Mesendoderm (in vitro differentiated cells): Measurements from ENCODE around the gene SFMBT2.

Experiments
- DNase-seq: peaks from one replicate; pipeline ENCODE4 v3.0.0; 2013
- H2AK5ac ChIP-seq: 2 replicates; pipeline ENCODE4 v1.6.1; 2013; ENCODE audit warnings: low read length, inconsistent platforms
- H2BK120ac ChIP-seq: 2 replicates; pipeline ENCODE4 v1.6.1; 2013; ENCODE audit warnings: low read depth, mild to moderate bottlenecking, low read length, moderate library complexity, mixed read lengths
- H2BK15ac ChIP-seq: replicated peaks from 2 replicates; pipeline ENCODE4 v1.6.1; 2013; ENCODE audit warnings: low read depth, mild to moderate bottlenecking, moderate library complexity
- H2BK5ac ChIP-seq: 2 replicates; pipeline ENCODE4 v1.6.1; 2013; ENCODE audit warnings: low read length, inconsistent platforms
- H3K18ac ChIP-seq: 2 replicates; pipeline ENCODE4 v1.6.1; 2013; ENCODE audit warnings: mild to moderate bottlenecking, low read length, mixed read lengths
- H3K23ac ChIP-seq: one replicate; pipeline ENCODE4 v1.6.1; 2013; ENCODE audit warnings: low read length
- H3K27ac ChIP-seq: 2 replicates; pipeline ENCODE4 v1.5.1; 2013; ENCODE audit warnings: low read depth, mild to moderate bottlenecking, inconsistent platforms, low read length, moderate library complexity
- H3K27me3 ChIP-seq: 2 replicates; pipeline ENCODE4 v1.6.1; 2013; ENCODE audit warnings: low read length, control low read depth, mild to moderate bottlenecking, inconsistent platforms; ENCODE audit not compliant: insufficient read depth, poor library complexity
- H3K36me3 ChIP-seq: 2 replicates; pipeline ENCODE4 v1.6.1; 2013; ENCODE audit warnings: low read length, inconsistent platforms; ENCODE audit not compliant: control insufficient read depth, insufficient read depth
- H3K4ac ChIP-seq: one replicate; pipeline ENCODE4 v1.6.1; 2013; ENCODE audit warnings: low read depth, mild to moderate bottlenecking, low read length, moderate library complexity
- H3K4me1 ChIP-seq: 2 replicates; pipeline ENCODE4 v1.6.1; 2013; ENCODE audit warnings: low read depth, low read length, inconsistent platforms; ENCODE audit not compliant: control insufficient read depth
- H3K4me2 ChIP-seq: 2 replicates; pipeline ENCODE4 v1.6.1; 2013; ENCODE audit warnings: low read length
- H3K4me3 ChIP-seq: 2 replicates; pipeline ENCODE4 v1.5.1; 2013; ENCODE audit warnings: mild to moderate bottlenecking, low read length
- H3K56ac ChIP-seq: one replicate; pipeline ENCODE4 v1.6.1; 2013; ENCODE audit warnings: low read length
- H3K79me1 ChIP-seq: 2 replicates; pipeline ENCODE4 v1.6.1; 2013; ENCODE audit warnings: low read length, inconsistent platforms
- H3K79me2 ChIP-seq: 2 replicates; pipeline ENCODE4 v1.6.1; 2013; ENCODE audit warnings: mild to moderate bottlenecking, low read length; ENCODE audit not compliant: control insufficient read depth, insufficient read depth
- H3K9ac ChIP-seq: 2 replicates; pipeline ENCODE4 v1.6.1; 2013; ENCODE audit warnings: low read length, inconsistent platforms
- H4K5ac ChIP-seq: one replicate; pipeline ENCODE4 v1.6.1; 2013; ENCODE audit warnings: low read length
- H4K8ac ChIP-seq: one replicate; pipeline ENCODE4 v1.6.1; 2013; ENCODE audit warnings: low read depth, mild to moderate bottlenecking, control low read depth, low read length, moderate library complexity
- WGBS: extraction: QIAGEN DNeasy Blood & Tissue Kit; methylation state at CpG from one replicate; pipeline ENCODE4 v1.1.7; 2013; ENCODE audit warnings: low lambda C conversion rate, missing lambda C conversion rate; ENCODE audit not compliant: insufficient coverage; ENCODE audit errors: extremely low coverage; 5-methylcytosine and 5-hydroxymethylcytosine counted together

The SFMBT2 gene

GRCh38 chr10:7243873-7244272 is 167.0 kb downstream of the SFMBT2 start:
- Histone ChIP-seq H3K27me3 (no peaks in the 10 kb centered on the region), H3K79me2 (no peaks in the 10 kb centered on the region), H3K23ac (no peak overlapping the region), H2BK5ac (no peak overlapping the region), H3K4me1 (no peaks in the 10 kb centered on the region), H3K4me3 (no peak overlapping the region), H3K4ac (no peak overlapping the region), H2AK5ac (no peak overlapping the region), H3K36me3 (no peaks in the 10 kb centered on the region), H3K9ac (no peak overlapping the region), H3K18ac (no peak overlapping the region), H3K4me2 (no peak overlapping the region), H3K27ac (no peak overlapping the region), H2BK15ac (no peak overlapping the region), H2BK120ac (no peak overlapping the region), H4K8ac (no peak overlapping the region), H3K79me1 (no peaks in the 10 kb centered on the region), H4K5ac (no peak overlapping the region), H3K56ac (no peak overlapping the region)
- DNase-seq: no peak
- WGBS: no CpG with 5 or more reads among the region's 3 CpGs

GRCh38 chr10:7243139-7243538 is 167.7 kb downstream of the SFMBT2 start:
- Histone ChIP-seq H2BK5ac (no peak overlapping the region), H4K5ac (no peak overlapping the region), H3K36me3 (no peaks in the 10 kb centered on the region), H3K79me1 (no peaks in the 10 kb centered on the region), H2BK120ac (no peak overlapping the region), H3K4me2 (no peak overlapping the region), H3K56ac (no peak overlapping the region), H3K9ac (no peak overlapping the region), H3K4ac (no peak overlapping the region), H3K4me3 (no peak overlapping the region), H3K27ac (no peak overlapping the region), H2AK5ac (no peak overlapping the region), H3K23ac (no peak overlapping the region), H4K8ac (no peak overlapping the region), H2BK15ac (no peak overlapping the region), H3K79me2 (no peaks in the 10 kb centered on the region), H3K18ac (no peak overlapping the region), H3K4me1 (no peaks in the 10 kb centered on the region), H3K27me3 (no peaks in the 10 kb centered on the region)
- DNase-seq: no peak
- WGBS: no CpG with 5 or more reads among the region's 6 CpGs

GRCh38 chr10:7239312-7239985 is 171.4 kb downstream of the SFMBT2 start:
- WGBS: no CpG with 5 or more reads among the region's 5 CpGs
- Histone ChIP-seq H3K79me1 (no peaks in the 10 kb centered on the region), H4K8ac (no peak overlapping the region)

GRCh38 chr10:7235376-7235775 is 175.5 kb downstream of the SFMBT2 start:
- no peak overlapping the region for H3K4ac ChIP-seq
- no peak overlapping the region for H4K5ac ChIP-seq
- no peak overlapping the region for H2BK15ac ChIP-seq
- no peaks in the 10 kb centered on the region for H3K79me1 ChIP-seq
- no peak overlapping the region for H3K23ac ChIP-seq
- no peaks in the 10 kb centered on the region for H3K79me2 ChIP-seq
- no peak overlapping the region for H3K18ac ChIP-seq
- H4K8ac ChIP-seq: no peak overlapping the region
- H2BK120ac ChIP-seq: no peak overlapping the region
- no peak overlapping the region for H3K56ac ChIP-seq
- WGBS: 100% methylated on average over 2 of the region's 3 CpGs
- H2AK5ac ChIP-seq: no peak overlapping the region
- no peak overlapping the region for H2BK5ac ChIP-seq
- no peak overlapping the region for H3K27ac ChIP-seq
- H3K4me3 ChIP-seq: no peak overlapping the region
- H3K36me3 ChIP-seq: no peaks in the 10 kb centered on the region
- DNase-seq: no peak
- H3K4me2 ChIP-seq: no peak overlapping the region
- H3K27me3 ChIP-seq: no peaks in the 10 kb centered on the region
- no peaks in the 10 kb centered on the region for H3K4me1 ChIP-seq
- H3K9ac ChIP-seq: no peak overlapping the region

More at GRCh38 chr10:7239312-7239985, 171.4 kb downstream of the SFMBT2 start:
- no peak overlapping the region for H2BK15ac ChIP-seq
- no peak overlapping the region for H3K9ac ChIP-seq
- no peak overlapping the region for H2BK5ac ChIP-seq
- DNase-seq: no peak
- H3K4me2 ChIP-seq: no peak overlapping the region
- no peaks in the 10 kb centered on the region for H3K36me3 ChIP-seq
- no peak overlapping the region for H3K23ac ChIP-seq
- no peak overlapping the region for H2AK5ac ChIP-seq
- H3K4me1 ChIP-seq: no peaks in the 10 kb centered on the region
- H4K5ac ChIP-seq: no peak overlapping the region
- H3K4ac ChIP-seq: no peak overlapping the region
- H3K27ac ChIP-seq: no peak overlapping the region
- H3K79me2 ChIP-seq: no peaks in the 10 kb centered on the region
- no peak overlapping the region for H2BK120ac ChIP-seq
- no peak overlapping the region for H3K56ac ChIP-seq
- no peak overlapping the region for H3K4me3 ChIP-seq
- H3K27me3 ChIP-seq: no peaks in the 10 kb centered on the region
- no peak overlapping the region for H3K18ac ChIP-seq

- no peak for DNase-seq
- H3K23ac ChIP-seq: no peak overlapping the region
- H3K56ac ChIP-seq: no peak overlapping the region
- no peak overlapping the region for H2AK5ac ChIP-seq
- no peaks in the 10 kb centered on the region for H3K79me1 ChIP-seq
- no peaks in the 10 kb centered on the region for H3K27me3 ChIP-seq
- no peaks in the 10 kb centered on the region for H3K36me3 ChIP-seq
- H3K9ac ChIP-seq: no peak overlapping the region
- H2BK120ac ChIP-seq: no peak overlapping the region
- H2BK5ac ChIP-seq: no peak overlapping the region
- no peak overlapping the region for H3K4me2 ChIP-seq
- H4K5ac ChIP-seq: no peak overlapping the region
- no peak overlapping the region for H3K27ac ChIP-seq
- H3K18ac ChIP-seq: no peak overlapping the region
- no peak overlapping the region for H3K4me3 ChIP-seq
- H4K8ac ChIP-seq: no peak overlapping the region
- H3K4me1 ChIP-seq: no peaks in the 10 kb centered on the region
- H2BK15ac ChIP-seq: no peak overlapping the region
- WGBS: no CpG with 5 or more reads among the region's 3 CpGs
- no peak overlapping the region for H3K4ac ChIP-seq
- H3K79me2 ChIP-seq: no peaks in the 10 kb centered on the region
These were observed 176.7 kb downstream of the SFMBT2 start for GRCh38 chr10:7234109-7234508.
